Stimulated activated CD8-positive, alpha-beta memory T cell treated with anti-CD3 and anti-CD28 coated beads, Interleukin-4, amount 100 ng/mL, for 4 hours (primary cell): ENCODE data around the gene TXNIP.

Experiments used
- DNase-seq, 2 donors: peaks; one replicate each; pipeline ENCODE4 v3.0.0-alpha.2; 2020; ENCODE audit warnings: low read depth in 2 of 2, low spot score in 1 of 2

Gene TXNIP

GRCh38 chr1:145986551-145986950 is 9.8 kb downstream of the TXNIP start:
- DNase-seq = no peak

GRCh38 chr1:145985502-145986439 is 10.6 kb downstream of the TXNIP start:
- DNase-seq = no peak

- DNase-seq = no peak
Observed at GRCh38 chr1:145985129-145985501, 11.3 kb downstream of the TXNIP start.

- DNase-seq = no peak
Observed at GRCh38 chr1:145983960-145984830, 12.2 kb downstream of the TXNIP start.

GRCh38 chr1:145983206-145983675 is 13.1 kb downstream of the TXNIP start:
- DNase-seq = no peak

- DNase-seq = no peak
Observed at GRCh38 chr1:145982010-145982723, 14.2 kb downstream of the TXNIP start.

GRCh38 chr1:145980457-145980994 is 15.9 kb downstream of the TXNIP start:
- DNase-seq = no peak

GRCh38 chr1:145979746-145980456 is 16.5 kb downstream of the TXNIP start:
- DNase-seq = no peak

GRCh38 chr1:145978854-145979745 is 17.3 kb downstream of the TXNIP start:
- peak in 1 of 2 donors; percentile 68 for DNase-seq

- DNase-seq = no peak
Observed at GRCh38 chr1:145978471-145978853, 17.9 kb downstream of the TXNIP start.

GRCh38 chr1:145977486-145978470 is 18.6 kb downstream of the TXNIP start:
- DNase-seq = no peak

- DNase-seq = no peak
Observed at GRCh38 chr1:145977016-145977415, 19.4 kb downstream of the TXNIP start.

- no peak for DNase-seq
Observed at GRCh38 chr1:145975216-145975615, 21.2 kb downstream of the TXNIP start.

- DNase-seq = no peak
Observed at GRCh38 chr1:145974721-145975120, 21.7 kb downstream of the TXNIP start.

- DNase-seq = no peak
Observed at GRCh38 chr1:145972580-145972979, 23.8 kb downstream of the TXNIP start.

- no peak for DNase-seq
Observed at GRCh38 chr1:145967288-145967687, 29.1 kb downstream of the TXNIP start.

GRCh38 chr1:145965119-145965744 is 31.1 kb downstream of the TXNIP start:
- no peak for DNase-seq
